CD8-positive, alpha-beta memory T cell (primary cell): ENCODE measurements around the gene ETS1. TPM values are rescaled to one million over a fixed set of nuclear protein-coding genes. Genes with fewer than 3 reads are reported as not detected.
A peak's percentile ranks its signal among the peaks of the same experiment; 100 is the strongest.

Experiments used
- CTCF ChIA-PET: fragments of 350-600 bp; sonication (Branson Sonifier 250); formaldehyde crosslinking; loops from one replicate; lab custom pipeline; 2021; ENCODE audit warnings: antibody characterized with exemption; lab: Charles Lee
- POLR2A ChIA-PET: fragments of 350-600 bp; sonication (Branson Sonifier 250); formaldehyde crosslinking; loops from one replicate; lab custom pipeline; 2021; ENCODE audit warnings: antibody characterized with exemption; lab: Charles Lee
- DNase-seq, 5 donors: peaks; one replicate each; pipeline versions ENCODE4 v3.0.0 to v3.0.0-alpha.2; 2020 to 2022; ENCODE audit warnings: mixed read lengths in 1 of 5
- H3K27ac ChIP-seq: one replicate; pipeline ENCODE4 v1.7.0; 2013; ENCODE audit warnings: low read depth, mild to moderate bottlenecking, low read length, moderate library complexity
- H3K27me3 ChIP-seq: 2 replicates; pipeline ENCODE4 v1.7.0; 2013; ENCODE audit warnings: low read length, mild to moderate bottlenecking; ENCODE audit not compliant: insufficient read depth, poor library complexity, severe bottlenecking
- H3K36me3 ChIP-seq: 2 replicates; pipeline ENCODE4 v1.7.0; 2013; ENCODE audit warnings: mild to moderate bottlenecking, low read length, moderate library complexity; ENCODE audit not compliant: insufficient read depth
- H3K4me1 ChIP-seq: 2 replicates; pipeline ENCODE4 v1.7.0; 2013; ENCODE audit warnings: mild to moderate bottlenecking, low read length, moderate library complexity; ENCODE audit not compliant: insufficient read depth
- H3K4me3 ChIP-seq: 2 replicates; pipeline ENCODE4 v1.7.0; 2013; ENCODE audit warnings: mild to moderate bottlenecking, low read length
- H3K9me3 ChIP-seq: 2 replicates; pipeline ENCODE4 v1.7.0; 2013; ENCODE audit warnings: mild to moderate bottlenecking, low read length
- H3K27ac Mint-ChIP-seq, 8 donors: one replicate each; pipeline ENCODE4 v1.8.0; 2020 to 2021; ENCODE audit warnings: mixed read lengths in 8 of 8, mild to moderate bottlenecking in 6 of 8, inconsistent platforms in 3 of 8, moderate library complexity in 3 of 8
- H3K27me3 Mint-ChIP-seq, 2 donors: one replicate each; pipeline ENCODE4 v1.8.0; 2020 to 2021; ENCODE audit warnings: mixed read lengths in 2 of 2, mild to moderate bottlenecking in 1 of 2, moderate library complexity in 1 of 2
- H3K36me3 Mint-ChIP-seq, 3 donors: one replicate each; pipeline ENCODE4 v1.8.0; 2020 to 2021; ENCODE audit warnings: mixed read lengths in 3 of 3, inconsistent platforms in 1 of 3, mild to moderate bottlenecking in 1 of 3
- H3K4me1 Mint-ChIP-seq, 3 donors: one replicate each; pipeline ENCODE4 v1.8.0; 2020 to 2021; ENCODE audit warnings: mixed read lengths in 3 of 3, inconsistent platforms in 1 of 3, mild to moderate bottlenecking in 1 of 3
- H3K4me3 Mint-ChIP-seq, 7 donors: one replicate each; pipeline ENCODE4 v1.8.0; 2020 to 2021; ENCODE audit warnings: mixed read lengths in 7 of 7, mild to moderate bottlenecking in 6 of 7, moderate library complexity in 4 of 7, inconsistent platforms in 2 of 7
- H3K9me3 Mint-ChIP-seq, 5 donors: one replicate each; pipeline ENCODE4 v1.8.0; 2020 to 2022; ENCODE audit warnings: mixed read lengths in 5 of 5, mild to moderate bottlenecking in 3 of 5, moderate library complexity in 2 of 5, inconsistent platforms in 1 of 5
- polyA plus RNA-seq: library from polyadenylated mRNA; unstranded; fragments of 300-500 nt; fragmentation: Illumina TruSeq; gene quantifications from one replicate; pipeline ENCODE4 v1.2.3, GENCODE V29; 2021
- total RNA-seq, 2 experiments: library from RNA; stranded (reverse); gene quantifications; one replicate each; pipeline ENCODE4 v1.2.3, GENCODE V29; 2021

Gene ETS1
- total and polyA plus RNA-seq, 3 experiments from 2014 or later, result 386 to 411 (median 405) TPM

DNA sequence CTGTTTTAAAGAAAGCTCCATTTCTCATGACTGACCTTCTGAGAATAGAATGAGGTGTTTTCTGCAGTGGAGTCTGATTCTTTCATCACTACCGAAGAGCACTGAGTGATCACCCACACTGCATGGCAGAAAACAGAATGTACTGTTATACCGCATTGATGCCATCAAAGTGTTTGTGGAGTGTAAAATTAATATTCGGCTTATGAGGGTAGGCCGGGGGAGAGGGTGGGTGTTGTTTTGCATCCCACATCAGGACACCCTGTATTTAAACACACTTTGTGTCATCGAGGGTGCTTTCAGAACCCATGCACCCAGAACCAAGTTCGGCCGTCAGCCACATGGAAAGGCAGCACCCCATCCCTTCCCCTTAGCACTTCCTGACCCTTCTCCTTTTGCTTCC lies 41.3 kb upstream of the ETS1 start:
- DNase-seq, result peak in 2 of 5 donors; percentile 34 to 67
- Mint-ChIP-seq H3K4me3 (peak overlapping the region; percentile 45 to 81 (median 69)), H3K27ac (peak overlapping the region; percentile 88 to 98 (median 95)), H3K27me3 (no peaks in the 10 kb centered on the region), H3K9me3 (no peaks in the 10 kb centered on the region), H3K36me3 (no peaks in the 10 kb centered on the region), H3K4me1 (peaks cover 84 to 87% (median 86%) of the 10 kb centered on the region in 3 donors)
- Histone ChIP-seq H3K27me3 (no peaks in the 10 kb centered on the region), H3K4me3 (peak overlapping the region; percentile 46), H3K27ac (peak overlapping the region; percentile 49), H3K36me3 (no peaks in the 10 kb centered on the region), H3K9me3 (no peaks in the 10 kb centered on the region), H3K4me1 (peaks cover 84% of the 10 kb centered on the region)
- ChIA-PET POLR2A (interaction anchor here (0.6 to 3.2 kb wide), 7 partner anchors 103 to 338 kb away, joined by 3 to 24 read pairs (median 5); no protein-coding TSS in a partner anchor), CTCF (interaction anchor here (0.9 to 7.0 kb wide), 18 partner anchors 14 to 470 kb away, joined by 3 to 160 read pairs (median 9); no protein-coding TSS in a partner anchor)

DNA sequence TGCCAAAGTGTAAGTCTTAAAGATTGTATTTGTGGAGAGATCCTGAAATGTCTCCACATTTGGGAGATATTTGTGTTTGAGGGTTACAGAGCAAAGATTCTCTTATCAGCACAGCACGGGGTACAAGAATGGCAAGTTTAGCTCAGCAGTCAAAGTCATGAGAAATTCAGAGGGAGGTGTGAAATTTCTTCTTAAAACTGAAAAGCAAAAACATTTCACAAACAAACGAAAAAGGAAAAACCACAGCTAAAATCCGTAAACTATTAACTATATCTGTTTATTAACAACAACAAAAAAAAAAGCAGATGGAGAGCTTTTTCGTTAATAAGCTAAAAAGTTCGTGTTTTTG lies 40.9 kb upstream of the ETS1 start:
- H3K4me3 ChIP-seq, result peak overlapping the region; percentile 46
- POLR2A ChIA-PET, result interaction anchor here (0.6 to 3.2 kb wide), 6 partner anchors 103 to 338 kb away, joined by 3 to 24 read pairs (median 8); no protein-coding TSS in a partner anchor
- H3K36me3 Mint-ChIP-seq, result no peaks in the 10 kb centered on the region
- CTCF ChIA-PET, result interaction anchor here (0.8 to 7.0 kb wide), 14 partner anchors 18 to 470 kb away, joined by 3 to 94 read pairs (median 6); no protein-coding TSS in a partner anchor
- no peaks in the 10 kb centered on the region for H3K27me3 Mint-ChIP-seq
- H3K4me3 Mint-ChIP-seq, result peak overlapping the region; percentile 45 to 81 (median 69)
- peaks cover 88% of the 10 kb centered on the region for H3K4me1 ChIP-seq
- H3K36me3 ChIP-seq, result no peaks in the 10 kb centered on the region
- no peaks in the 10 kb centered on the region for H3K9me3 ChIP-seq
- peak overlapping the region; percentile 88 to 98 (median 95) for H3K27ac Mint-ChIP-seq
- no peaks in the 10 kb centered on the region for H3K9me3 Mint-ChIP-seq
- peak overlapping the region; percentile 49 for H3K27ac ChIP-seq
- H3K27me3 ChIP-seq, result no peaks in the 10 kb centered on the region
- peaks cover 88 to 91% (median 90%) of the 10 kb centered on the region in 3 donors for H3K4me1 Mint-ChIP-seq
- no peak for DNase-seq

DNA sequence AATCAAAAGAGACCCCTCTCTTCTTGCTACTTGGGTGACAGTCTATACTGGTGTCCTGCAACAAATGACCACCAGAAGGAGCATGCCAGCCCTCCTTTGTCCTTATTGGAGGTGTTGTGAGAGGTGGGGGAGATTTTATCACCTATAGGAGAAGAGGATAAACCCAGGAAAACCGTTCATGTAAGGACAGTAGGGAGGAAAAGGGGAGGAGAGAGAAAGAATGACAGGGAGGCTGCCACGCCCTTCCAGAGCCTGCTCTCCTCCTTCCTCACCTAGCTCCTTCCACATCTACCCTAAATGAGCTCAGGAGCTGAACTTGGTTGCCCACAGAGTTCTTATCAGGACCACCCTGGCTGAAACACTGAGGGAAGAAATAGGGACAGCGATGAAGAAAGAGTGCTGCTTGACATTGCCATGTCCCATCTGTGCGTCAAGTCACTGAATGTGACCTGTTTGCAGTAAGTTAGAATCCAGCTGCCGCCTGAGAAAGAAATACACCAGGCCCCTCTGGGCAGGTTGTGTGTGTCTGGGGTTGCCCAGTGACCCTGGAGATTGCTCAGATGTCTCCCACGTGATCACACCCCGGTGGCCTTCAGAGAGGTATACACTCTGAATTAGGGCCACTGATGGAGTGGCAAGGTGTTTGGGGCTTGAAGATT lies 40.4 kb upstream of the ETS1 start:
- peak overlapping the region; percentile 49 for H3K27ac ChIP-seq
- H3K27me3 ChIP-seq, result no peaks in the 10 kb centered on the region
- H3K4me1 ChIP-seq, result peaks cover 93% of the 10 kb centered on the region
- no peaks in the 10 kb centered on the region for H3K36me3 ChIP-seq
- H3K4me3 ChIP-seq, result peak overlapping the region; percentile 46
- Mint-ChIP-seq H3K4me1 (peaks cover 93 to 96% (median 95%) of the 10 kb centered on the region in 3 donors), H3K27me3 (no peaks in the 10 kb centered on the region), H3K9me3 (no peaks in the 10 kb centered on the region), H3K36me3 (no peaks in the 10 kb centered on the region), H3K4me3 (peak overlapping the region; percentile 45 to 81 (median 69)), H3K27ac (peak overlapping the region; percentile 88 to 98 (median 95))
- ChIA-PET CTCF (interaction anchor here (0.8 to 7.0 kb wide), 13 partner anchors 17 to 456 kb away, joined by 3 to 94 read pairs (median 6); no protein-coding TSS in a partner anchor), POLR2A (interaction anchor here (0.9 to 3.2 kb wide), 5 partner anchors 102 to 338 kb away, joined by 3 to 24 read pairs (median 11); no protein-coding TSS in a partner anchor)
- peak in 3 of 5 donors; percentile 9 to 59 (median 30) for DNase-seq
- H3K9me3 ChIP-seq, result no peaks in the 10 kb centered on the region

DNA sequence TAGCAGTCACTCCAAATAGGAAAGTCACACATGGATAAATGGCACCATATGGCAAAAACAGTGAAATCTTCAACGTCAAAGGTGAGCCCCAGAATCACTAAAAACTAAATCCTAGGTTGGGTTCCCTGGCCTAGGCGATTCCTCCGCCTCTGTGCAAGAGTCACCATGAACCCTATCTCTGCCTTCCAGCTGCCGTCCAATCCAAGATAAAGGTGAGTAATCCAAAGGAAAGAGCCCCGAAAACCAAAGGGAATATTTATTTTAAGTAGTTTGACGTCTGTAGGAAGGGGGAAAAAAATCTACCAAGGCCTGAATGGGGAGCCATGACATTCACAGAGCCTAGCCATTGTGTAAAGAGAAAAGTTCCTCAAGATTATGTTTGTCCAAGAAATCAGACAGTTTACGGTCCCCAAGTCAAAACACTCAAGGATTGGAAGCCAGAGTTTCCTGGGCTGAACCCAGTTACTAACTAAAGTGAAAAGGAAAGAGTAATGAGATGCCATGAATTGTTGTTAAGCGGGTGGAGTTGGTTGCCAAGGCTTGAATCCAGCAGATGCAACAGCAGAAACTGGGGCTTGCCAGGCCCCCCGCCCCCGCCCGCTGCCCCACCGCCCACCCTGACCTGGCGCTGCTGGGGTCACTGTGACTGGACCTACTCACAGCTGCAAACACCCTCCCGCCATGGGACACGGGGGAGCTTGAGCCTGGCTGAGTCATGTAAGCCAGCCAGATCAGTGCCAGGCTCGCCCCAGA lies 39.7 kb upstream of the ETS1 start:
- Mint-ChIP-seq H3K4me3 (peak overlapping the region; percentile 45 to 81 (median 67)), H3K36me3 (no peaks in the 10 kb centered on the region), H3K4me1 (peaks cover 96 to 99% (median 99%) of the 10 kb centered on the region in 3 donors), H3K27ac (peak overlapping the region; percentile 88 to 99 (median 98)), H3K9me3 (no peaks in the 10 kb centered on the region), H3K27me3 (no peaks in the 10 kb centered on the region)
- ChIA-PET POLR2A (interaction anchor here (0.6 to 2.7 kb wide), 4 partner anchors 22 to 134 kb away, joined by 4 to 17 read pairs (median 4); no protein-coding TSS in a partner anchor), CTCF (interaction anchor here (1.8 to 7.0 kb wide), 3 partner anchors 108 to 455 kb away, joined by 13 to 94 read pairs (median 82); no protein-coding TSS in a partner anchor)
- H3K27ac ChIP-seq, result peak overlapping the region; percentile 49
- H3K9me3 ChIP-seq, result no peaks in the 10 kb centered on the region
- H3K36me3 ChIP-seq, result no peaks in the 10 kb centered on the region
- H3K4me1 ChIP-seq, result peaks cover 89% of the 10 kb centered on the region
- H3K4me3 ChIP-seq, result peak overlapping the region; percentile 46
- H3K27me3 ChIP-seq, result no peaks in the 10 kb centered on the region
- DNase-seq, result no peak

DNA sequence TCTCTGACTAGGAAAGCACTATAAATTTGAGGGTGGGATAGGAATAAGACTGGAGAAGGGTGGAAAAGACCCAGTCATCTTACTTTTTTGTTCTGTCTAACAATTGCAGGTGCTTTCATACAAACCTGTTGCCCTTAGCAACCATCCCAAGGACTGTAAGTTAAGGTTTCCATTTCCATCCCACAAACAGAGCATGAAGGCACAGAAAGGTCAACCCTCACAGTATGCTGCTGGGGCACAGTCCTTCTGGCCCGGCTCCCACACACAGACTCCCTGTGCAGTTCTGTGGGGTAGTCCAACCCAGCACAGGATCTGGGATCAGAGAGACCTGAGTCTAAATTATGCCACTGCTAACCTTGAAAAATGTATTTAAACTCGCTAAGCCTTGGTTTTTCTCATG lies 38.4 kb upstream of the ETS1 start:
- Histone ChIP-seq H3K27me3 (no peaks in the 10 kb centered on the region), H3K4me1 (peaks cover 77% of the 10 kb centered on the region), H3K9me3 (no peaks in the 10 kb centered on the region), H3K4me3 (peak overlapping the region; percentile 44), H3K36me3 (no peaks in the 10 kb centered on the region), H3K27ac (peak overlapping the region; percentile 59)
- H3K27ac Mint-ChIP-seq, result peak overlapping the region; percentile 93 to 99 (median 98)
- no peaks in the 10 kb centered on the region for H3K27me3 Mint-ChIP-seq
- POLR2A ChIA-PET, result interaction anchor here (3.0 kb wide), 1 partner anchor 100 kb away, joined by 40 read pairs; no protein-coding TSS in a partner anchor
- H3K4me3 Mint-ChIP-seq, result peak overlapping the region in 6 of 7 donors; percentile 63 to 88 (median 78)
- H3K9me3 Mint-ChIP-seq, result no peaks in the 10 kb centered on the region
- CTCF ChIA-PET, result interaction anchor here (0.8 to 2.4 kb wide), 5 partner anchors 102 to 308 kb away, joined by 3 to 17 read pairs (median 3); no protein-coding TSS in a partner anchor
- no peak for DNase-seq
- H3K36me3 Mint-ChIP-seq, result no peaks in the 10 kb centered on the region
- H3K4me1 Mint-ChIP-seq, result peaks cover 93 to 100% (median 99%) of the 10 kb centered on the region in 3 donors

DNA sequence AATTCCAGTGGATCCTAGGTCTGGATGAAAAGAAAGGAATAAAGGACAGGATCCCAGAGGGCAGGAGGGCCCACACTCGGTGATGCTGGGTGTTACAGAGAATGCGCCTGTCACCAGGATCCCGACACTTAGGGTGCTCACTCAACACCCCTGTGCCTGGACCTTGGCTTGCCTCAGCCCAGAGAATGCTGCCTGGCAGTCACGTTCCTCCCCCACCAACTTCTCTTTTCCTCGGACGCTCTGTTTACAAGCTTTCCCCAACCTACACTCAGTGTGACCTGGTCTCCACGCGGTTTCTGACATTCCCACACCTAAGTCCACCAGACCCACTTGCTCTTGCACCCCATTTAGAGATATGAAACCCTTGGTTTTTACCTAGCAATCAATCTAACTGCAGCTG lies 38.0 kb upstream of the ETS1 start:
- H3K27ac ChIP-seq, result peak overlapping the region; percentile 59
- POLR2A ChIA-PET, result interaction anchor here (0.6 to 3.6 kb wide), 12 partner anchors 9 to 323 kb away, joined by 3 to 40 read pairs (median 6); no protein-coding TSS in a partner anchor
- no peak for DNase-seq
- CTCF ChIA-PET, result interaction anchor here (0.9 to 3.9 kb wide), 11 partner anchors 21 to 453 kb away, joined by 3 to 39 read pairs (median 3); no protein-coding TSS in a partner anchor
- Mint-ChIP-seq H3K9me3 (no peaks in the 10 kb centered on the region), H3K4me3 (peak overlapping the region in 6 of 7 donors; percentile 75 to 88 (median 78)), H3K27me3 (peaks cover 0 to under 1% of the 10 kb centered on the region in 2 donors), H3K36me3 (no peaks in the 10 kb centered on the region), H3K4me1 (peaks cover 92 to 100% (median 99%) of the 10 kb centered on the region in 3 donors), H3K27ac (peak overlapping the region; percentile 93 to 99 (median 98))
- H3K36me3 ChIP-seq, result no peaks in the 10 kb centered on the region
- H3K27me3 ChIP-seq, result no peaks in the 10 kb centered on the region
- peak overlapping the region; percentile 44 for H3K4me3 ChIP-seq
- H3K9me3 ChIP-seq, result no peaks in the 10 kb centered on the region
- peaks cover 73% of the 10 kb centered on the region for H3K4me1 ChIP-seq
